Neural progenitor cell (in vitro differentiated cells): ENCODE data around the gene UBE2K. TPM values are rescaled to one million over a fixed set of nuclear protein-coding genes. Genes with fewer than 3 reads are reported as not detected.
"Not testable (repeated sequence)": the region's sequence is repeated elsewhere in the genome, so short reads cannot be mapped to it uniquely, and the experiment has no call there.

Experiments
- DNase-seq: peaks from one replicate; pipeline ENCODE4 v3.0.0-alpha.2; 2016; ENCODE audit warnings: low spot score
- H2AFZ ChIP-seq: fragments of 200-600 bp; sonication (generic); replicated peaks from 2 replicates; pipeline ENCODE4 v1.6.1; 2016; ENCODE audit warnings: antibody characterized with exemption
- H3F3A ChIP-seq: fragments of 200-600 bp; sonication (generic); 2 replicates; pipeline ENCODE4 v1.6.1; 2016; ENCODE audit warnings: antibody characterized with exemption, low read depth
- H3K27ac ChIP-seq: fragments of 200-600 bp; sonication (generic); 2 replicates; pipeline ENCODE4 v1.5.1; 2016; ENCODE audit warnings: mild to moderate bottlenecking
- H3K27me3 ChIP-seq: fragments of 200-600 bp; sonication (generic); 2 replicates; pipeline ENCODE4 v1.6.1; 2016; ENCODE audit warnings: mild to moderate bottlenecking, moderate library complexity
- H3K36me3 ChIP-seq: fragments of 200-600 bp; sonication (generic); 2 replicates; pipeline ENCODE4 v1.5.1; 2016
- H3K4me1 ChIP-seq: fragments of 200-600 bp; sonication (generic); 2 replicates; pipeline ENCODE4 v1.6.1; 2016; ENCODE audit warnings: mixed run types
- H3K4me2 ChIP-seq: fragments of 200-600 bp; sonication (generic); 2 replicates; pipeline ENCODE4 v1.6.1; 2016
- H3K4me3 ChIP-seq: fragments of 200-600 bp; sonication (generic); 2 replicates; pipeline ENCODE4 v1.5.1; 2016
- H3K79me2 ChIP-seq: fragments of 200-600 bp; sonication (generic); 2 replicates; pipeline ENCODE4 v1.6.1; 2016; ENCODE audit warnings: low read depth
- H3K9ac ChIP-seq: fragments of 200-600 bp; sonication (generic); 2 replicates; pipeline ENCODE4 v1.6.1; 2016
- H3K9me3 ChIP-seq: fragments of 200-600 bp; sonication (generic); 2 replicates; pipeline ENCODE4 v1.5.1; 2016; ENCODE audit warnings: low read depth
- H4K20me1 ChIP-seq: fragments of 200-600 bp; sonication (generic); 2 replicates; pipeline ENCODE4 v1.6.1; 2016; ENCODE audit warnings: low read depth
- H3K27ac Mint-ChIP-seq: 3 replicates; pipeline ENCODE4 v1.8.0; 2021; ENCODE audit warnings: mixed read lengths
- H3K27me3 Mint-ChIP-seq: 2 replicates; pipeline ENCODE4 v1.8.0; 2022; ENCODE audit warnings: low read depth, mild to moderate bottlenecking, inconsistent platforms, moderate library complexity, mixed read lengths; ENCODE audit not compliant: insufficient read depth
- H3K36me3 Mint-ChIP-seq: 3 replicates; pipeline ENCODE4 v1.8.0; 2021; ENCODE audit warnings: mixed read lengths
- H3K4me1 Mint-ChIP-seq: 3 replicates; pipeline ENCODE4 v1.8.0; 2021; ENCODE audit warnings: mixed read lengths
- H3K4me3 Mint-ChIP-seq: 3 replicates; pipeline ENCODE4 v1.8.0; 2021; ENCODE audit warnings: mild to moderate bottlenecking, moderate library complexity, mixed read lengths
- H3K9me3 Mint-ChIP-seq: 3 replicates; pipeline ENCODE4 v1.8.0; 2020; ENCODE audit warnings: mixed read lengths
- EZH2 ChIP-seq: fragments of 200-600 bp; sonication (generic); IDR thresholded peaks from 2 replicates; pipeline ENCODE4 v1.6.1; 2017; ENCODE audit warnings: antibody characterized with exemption, mild to moderate bottlenecking, moderate library complexity
- EZH2phosphoT487 ChIP-seq: fragments of 200-600 bp; sonication (generic); IDR thresholded peaks from 2 replicates; pipeline ENCODE4 v1.6.1; 2017; ENCODE audit warnings: antibody characterized with exemption
- total RNA-seq: library from RNA; depleted of rRNA; stranded (reverse); fragments of >200 nt; gene quantifications from 2 replicates; pipeline ENCODE4 v1.2.3, GENCODE V29; 2015; ENCODE audit warnings: low replicate concordance
- TF ChIP-seq, protein P1 (sequence below): fragments of 200-600 bp; sonication (generic); IDR thresholded peaks from 2 replicates; pipeline ENCODE4 v1.5.1; 2017; ENCODE audit warnings: antibody characterized with exemption, mild to moderate bottlenecking

Gene UBE2K
- total RNA-seq, 1 donor from 2014 or later = 61.8 TPM

DNA sequence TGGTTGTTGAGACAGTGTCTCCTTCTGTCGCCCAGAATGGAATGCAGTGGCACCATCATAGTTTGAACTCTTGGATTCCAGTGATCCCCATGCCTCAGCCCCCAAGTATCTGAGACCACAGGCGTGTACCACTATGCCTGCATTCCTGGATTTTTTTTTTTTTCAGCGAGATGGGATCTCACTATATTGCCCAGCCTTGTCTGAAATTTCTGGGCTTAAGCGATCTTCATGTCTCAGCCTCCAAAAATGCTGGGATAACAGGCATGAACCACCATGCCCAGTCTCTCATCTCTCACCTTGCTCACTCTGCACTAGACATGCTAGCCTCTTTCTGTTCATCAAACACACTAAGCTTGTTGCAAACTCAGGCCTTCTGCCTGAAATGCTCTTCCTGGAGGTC lies 104.1 kb downstream of the UBE2K start:
- H2AFZ ChIP-seq = no peak overlapping the region
- H3K36me3 ChIP-seq = no peaks in the 10 kb centered on the region
- no peaks in the 10 kb centered on the region for H3K27me3 ChIP-seq
- H3K4me1 ChIP-seq = no peaks in the 10 kb centered on the region
- H3K27ac ChIP-seq = no peak overlapping the region
- Mint-ChIP-seq H3K27me3 (no peaks in the 10 kb centered on the region), H3K4me1 (no peaks in the 10 kb centered on the region), H3K4me3 (no peak overlapping the region), H3K27ac (no peak overlapping the region), H3K9me3 (no peaks in the 10 kb centered on the region), H3K36me3 (no peaks in the 10 kb centered on the region)
- no peak for DNase-seq
- no peak overlapping the region for H3K4me3 ChIP-seq
- TF ChIP-seq EZH2phosphoT487 (no peak), EZH2 (no peak)
- TF ChIP-seq, protein P1, sequence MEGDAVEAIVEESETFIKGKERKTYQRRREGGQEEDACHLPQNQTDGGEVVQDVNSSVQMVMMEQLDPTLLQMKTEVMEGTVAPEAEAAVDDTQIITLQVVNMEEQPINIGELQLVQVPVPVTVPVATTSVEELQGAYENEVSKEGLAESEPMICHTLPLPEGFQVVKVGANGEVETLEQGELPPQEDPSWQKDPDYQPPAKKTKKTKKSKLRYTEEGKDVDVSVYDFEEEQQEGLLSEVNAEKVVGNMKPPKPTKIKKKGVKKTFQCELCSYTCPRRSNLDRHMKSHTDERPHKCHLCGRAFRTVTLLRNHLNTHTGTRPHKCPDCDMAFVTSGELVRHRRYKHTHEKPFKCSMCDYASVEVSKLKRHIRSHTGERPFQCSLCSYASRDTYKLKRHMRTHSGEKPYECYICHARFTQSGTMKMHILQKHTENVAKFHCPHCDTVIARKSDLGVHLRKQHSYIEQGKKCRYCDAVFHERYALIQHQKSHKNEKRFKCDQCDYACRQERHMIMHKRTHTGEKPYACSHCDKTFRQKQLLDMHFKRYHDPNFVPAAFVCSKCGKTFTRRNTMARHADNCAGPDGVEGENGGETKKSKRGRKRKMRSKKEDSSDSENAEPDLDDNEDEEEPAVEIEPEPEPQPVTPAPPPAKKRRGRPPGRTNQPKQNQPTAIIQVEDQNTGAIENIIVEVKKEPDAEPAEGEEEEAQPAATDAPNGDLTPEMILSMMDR = no peak
- no peaks in the 10 kb centered on the region for H4K20me1 ChIP-seq
- no peaks in the 10 kb centered on the region for H3K79me2 ChIP-seq
- no peaks in the 10 kb centered on the region for H3F3A ChIP-seq
- no peaks in the 10 kb centered on the region for H3K9me3 ChIP-seq
- no peak overlapping the region for H3K9ac ChIP-seq
- H3K4me2 ChIP-seq = no peak overlapping the region

- H3K36me3 ChIP-seq = no peaks in the 10 kb centered on the region
- TF ChIP-seq, protein P1 = no peak
- TF ChIP-seq EZH2 (no peak), EZH2phosphoT487 (no peak)
- H3K27me3 ChIP-seq = no peaks in the 10 kb centered on the region
- no peaks in the 10 kb centered on the region for H3K4me1 ChIP-seq
- H4K20me1 ChIP-seq = no peaks in the 10 kb centered on the region
- H3K4me3 Mint-ChIP-seq = no peak overlapping the region
- H3K36me3 Mint-ChIP-seq = peaks cover 5% of the 10 kb centered on the region
- DNase-seq = no peak
- no peaks in the 10 kb centered on the region for H3K79me2 ChIP-seq
- no peaks in the 10 kb centered on the region for H3K9me3 Mint-ChIP-seq
- H3K27ac ChIP-seq = no peak overlapping the region
- no peak overlapping the region for H3K9ac ChIP-seq
- no peaks in the 10 kb centered on the region for H3K9me3 ChIP-seq
- peaks cover 4% of the 10 kb centered on the region for H3K27me3 Mint-ChIP-seq
- H3K4me1 Mint-ChIP-seq = no peaks in the 10 kb centered on the region
- H3K4me2 ChIP-seq = no peak overlapping the region
- H3K27ac Mint-ChIP-seq = no peak overlapping the region
- H3F3A ChIP-seq = peaks cover 3% of the 10 kb centered on the region
- H3K4me3 ChIP-seq = no peak overlapping the region
- no peak overlapping the region for H2AFZ ChIP-seq
These were observed 110.4 kb downstream of the UBE2K start for GRCh38 chr4:39808231-39808749.

GRCh38 chr4:39812500-39812899 lies 114.6 kb downstream of the UBE2K start:
- Mint-ChIP-seq H3K27me3 (peaks cover 6% of the 10 kb centered on the region), H3K4me3 (no peak overlapping the region), H3K4me1 (peaks cover 3% of the 10 kb centered on the region), H3K27ac (no peak overlapping the region), H3K9me3 (no peaks in the 10 kb centered on the region), H3K36me3 (peaks cover 5% of the 10 kb centered on the region)
- Histone ChIP-seq H3K4me2 (no peak overlapping the region), H3K79me2 (no peaks in the 10 kb centered on the region), H4K20me1 (no peaks in the 10 kb centered on the region), H3K4me3 (no peak overlapping the region), H3K27me3 (no peaks in the 10 kb centered on the region), H3K9ac (no peak overlapping the region), H3F3A (peaks cover 19% of the 10 kb centered on the region), H3K9me3 (no peaks in the 10 kb centered on the region), H3K4me1 (no peaks in the 10 kb centered on the region), H2AFZ (no peak overlapping the region), H3K27ac (no peak overlapping the region), H3K36me3 (no peaks in the 10 kb centered on the region)
- TF ChIP-seq EZH2 (no peak), EZH2phosphoT487 (no peak)
- TF ChIP-seq, protein P1 = no peak
- DNase-seq = no peak

- not testable (repeated sequence) for H2AFZ ChIP-seq, H3K27me3 Mint-ChIP-seq, H3K9me3 Mint-ChIP-seq, H3K36me3 ChIP-seq, H3K4me1 ChIP-seq, H3K36me3 Mint-ChIP-seq, H3K4me3 ChIP-seq, H3K79me2 ChIP-seq, H3K9me3 ChIP-seq, DNase-seq, H3K4me3 Mint-ChIP-seq, H4K20me1 ChIP-seq, H3K4me1 Mint-ChIP-seq, H3K27ac ChIP-seq, H3K27ac Mint-ChIP-seq, H3K27me3 ChIP-seq, H3K9ac ChIP-seq, H3K4me2 ChIP-seq
- peaks cover 19% of the 10 kb centered on the region for H3F3A ChIP-seq
These were observed 115.1 kb downstream of the UBE2K start for GRCh38 chr4:39813033-39813432.

GRCh38 chr4:39813761-39814160 lies 115.8 kb downstream of the UBE2K start:
- H2AFZ ChIP-seq, H3K9me3 Mint-ChIP-seq, H3K9me3 ChIP-seq, H3K4me2 ChIP-seq, H3K27me3 ChIP-seq, H3K27ac Mint-ChIP-seq, H3K27ac ChIP-seq, H4K20me1 ChIP-seq, H3K36me3 ChIP-seq, DNase-seq, H3K4me3 Mint-ChIP-seq, H3K36me3 Mint-ChIP-seq, H3K4me1 Mint-ChIP-seq, H3K4me1 ChIP-seq, H3K9ac ChIP-seq, H3K79me2 ChIP-seq, H3K4me3 ChIP-seq, H3K27me3 Mint-ChIP-seq: not testable (repeated sequence)
- H3F3A ChIP-seq = peaks cover 19% of the 10 kb centered on the region
